ENCODE measurements around the gene GM2A.

The GM2A gene

DNA sequence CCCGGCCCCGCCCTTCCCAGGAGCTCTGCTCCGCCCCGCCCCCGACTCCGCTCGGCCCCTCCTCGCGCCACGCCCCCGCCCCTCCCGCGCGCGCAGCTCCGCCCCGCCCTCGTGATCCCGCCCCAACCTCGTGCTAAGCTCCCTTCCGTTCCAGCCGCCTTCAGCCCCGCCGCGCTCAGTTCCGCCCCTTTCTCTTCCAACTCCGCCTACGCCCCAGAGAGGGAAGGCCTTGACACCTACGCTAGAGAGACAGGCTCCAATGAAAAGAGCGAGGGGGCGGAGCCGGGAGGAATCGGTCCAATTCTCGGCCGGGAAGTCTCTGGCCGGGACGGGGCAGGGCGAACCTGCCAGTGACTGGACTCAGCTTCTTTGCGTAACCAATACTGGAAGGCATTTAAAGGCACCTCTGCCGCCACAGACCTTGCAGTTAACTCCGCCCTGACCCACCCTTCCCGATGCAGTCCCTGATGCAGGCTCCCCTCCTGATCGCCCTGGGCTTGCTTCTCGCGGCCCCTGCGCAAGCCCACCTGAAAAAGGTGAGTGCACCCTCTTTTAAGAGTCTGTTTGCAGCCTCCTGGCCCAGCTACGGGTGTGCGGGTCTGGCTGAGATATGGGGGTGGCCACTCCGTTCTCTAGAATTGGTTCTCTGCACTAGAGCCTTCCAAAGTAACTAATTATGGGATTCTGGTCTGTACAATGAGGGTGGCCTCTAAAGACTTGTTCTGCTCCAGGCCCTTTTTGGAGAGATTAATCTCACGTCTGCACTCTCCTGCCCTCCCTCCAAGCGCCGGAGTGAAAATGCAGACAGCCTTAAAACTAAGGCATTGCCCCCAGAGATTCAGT is at the start of gene GM2A:
GM2A (plus strand) TSS at position 424 of the 843 bp plus-strand sequence; CDS start at position 456, 32 bp downstream.
- peak; percentile 99 for DNase-seq

DNA sequence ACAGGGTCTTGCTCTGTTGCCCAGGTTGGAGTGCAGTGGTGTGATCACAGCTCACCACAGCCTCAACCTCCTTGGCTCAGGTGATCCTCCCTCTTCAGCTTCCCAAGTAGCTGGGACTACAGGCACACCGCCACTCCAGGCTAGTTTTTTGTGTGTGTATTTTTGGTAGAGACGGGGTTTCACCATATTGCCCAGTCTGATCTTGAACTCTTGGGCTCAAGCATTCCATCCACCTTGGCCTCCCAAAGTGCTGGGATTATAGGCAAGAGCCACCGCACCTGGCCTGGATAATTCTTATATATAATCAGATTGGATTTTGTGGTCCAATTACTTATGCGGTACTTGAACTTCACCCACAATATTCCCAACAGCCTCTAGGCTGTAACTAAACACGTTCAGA is 48.9 kb upstream of the GM2A start:
- no peak for DNase-seq

DNA sequence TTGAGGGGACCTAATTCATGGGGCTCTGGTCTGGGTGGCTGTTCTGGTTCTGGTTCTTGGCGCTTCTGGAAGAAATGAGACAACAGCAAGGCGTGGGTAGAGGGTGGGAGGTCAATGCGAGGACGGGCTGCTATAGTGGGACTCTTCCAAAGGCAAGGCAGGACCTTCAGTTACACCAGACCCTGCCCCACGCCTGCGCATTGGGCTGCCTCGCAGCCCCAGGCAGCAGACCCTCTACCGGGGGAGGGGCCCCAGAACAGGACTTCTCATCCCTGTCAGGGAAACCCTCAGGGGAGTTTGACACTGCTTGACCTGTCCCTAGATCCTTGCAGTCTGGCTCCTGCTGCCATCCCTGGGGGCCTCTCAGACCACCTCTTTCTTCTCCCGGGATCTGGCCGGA is 47.6 kb upstream of the GM2A start:
- DNase-seq = no peak

DNA sequence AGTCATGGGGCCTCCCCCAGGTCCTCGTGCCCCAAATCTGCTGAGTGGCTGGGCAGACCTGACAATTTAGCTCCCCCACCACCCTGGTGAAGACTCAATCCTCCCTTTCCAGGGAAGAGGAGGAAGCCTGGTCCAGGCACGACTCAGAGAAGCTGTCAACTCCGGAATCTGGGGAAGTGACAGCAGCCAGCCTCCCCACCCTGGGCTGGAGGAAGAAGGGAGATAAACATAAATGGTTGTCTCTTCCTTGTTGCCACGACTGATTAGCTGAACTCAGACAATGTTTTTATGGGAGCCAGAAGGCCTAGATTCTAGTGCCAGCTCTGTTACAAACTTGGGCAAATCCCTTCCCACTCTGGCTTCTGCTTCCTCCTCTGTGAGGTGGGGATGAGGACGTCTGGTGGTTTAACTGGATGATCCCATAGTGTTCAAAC is 44.5 kb upstream of the GM2A start:
- no peak for DNase-seq

DNA sequence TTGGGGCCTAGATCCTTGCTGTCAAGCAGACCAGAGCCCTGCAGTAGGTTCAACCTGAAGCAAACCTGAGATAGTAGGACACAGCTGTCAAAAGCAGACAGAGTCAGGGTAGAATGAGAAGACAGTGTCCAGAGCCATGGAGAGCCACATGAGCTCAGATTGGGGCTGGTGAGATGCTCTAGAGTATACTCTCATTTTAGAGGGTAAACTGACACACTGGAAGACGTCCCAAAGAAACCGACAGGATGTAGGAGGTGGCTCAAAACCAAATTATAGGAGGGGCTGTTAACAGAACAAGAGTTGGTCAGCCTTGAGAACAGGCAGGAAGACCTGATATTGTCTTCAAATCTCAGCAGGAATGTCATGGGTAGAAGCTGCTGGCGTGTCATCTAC is 40.6 kb upstream of the GM2A start:
- DNase-seq = no peak

DNA sequence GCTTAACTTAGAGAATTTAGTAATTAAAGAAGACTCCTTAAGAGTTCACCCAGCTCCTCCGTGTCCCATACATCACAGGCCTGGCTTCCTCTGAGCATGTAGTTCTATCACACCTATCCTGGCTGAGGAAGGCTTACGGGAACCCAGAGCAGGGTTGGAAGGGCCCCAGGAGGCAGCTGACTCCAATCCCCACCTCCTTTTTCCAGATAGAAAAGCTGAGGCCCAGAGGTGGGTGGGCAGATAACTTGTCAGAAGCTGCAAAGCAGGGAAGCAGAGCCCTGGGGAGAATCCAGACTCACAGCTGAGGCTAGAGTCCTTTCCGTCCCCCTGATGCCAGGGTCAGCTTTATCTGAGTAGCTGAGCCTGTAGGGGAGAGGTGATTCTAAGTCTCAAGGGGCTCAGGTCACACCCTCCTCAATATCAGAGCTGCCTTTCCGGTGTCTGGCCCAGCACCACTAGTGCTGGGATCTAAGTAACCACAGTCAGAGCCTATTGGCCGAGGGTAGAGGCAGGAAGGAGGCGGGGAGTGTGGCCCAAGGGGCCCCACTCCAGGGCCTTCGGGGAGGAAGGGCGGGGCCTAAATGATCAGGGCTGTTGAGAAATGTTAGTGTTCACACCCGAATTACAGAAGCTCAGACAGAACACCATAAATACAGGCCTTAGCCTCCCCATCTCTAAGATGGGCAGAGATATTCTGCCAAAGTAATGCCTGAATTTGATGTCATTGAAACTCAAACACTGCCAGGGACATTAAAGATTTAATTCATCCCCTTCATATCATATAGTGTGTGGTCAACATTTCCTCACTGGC is 39.0 kb upstream of the GM2A start:
- peak; percentile 55 for DNase-seq

DNA sequence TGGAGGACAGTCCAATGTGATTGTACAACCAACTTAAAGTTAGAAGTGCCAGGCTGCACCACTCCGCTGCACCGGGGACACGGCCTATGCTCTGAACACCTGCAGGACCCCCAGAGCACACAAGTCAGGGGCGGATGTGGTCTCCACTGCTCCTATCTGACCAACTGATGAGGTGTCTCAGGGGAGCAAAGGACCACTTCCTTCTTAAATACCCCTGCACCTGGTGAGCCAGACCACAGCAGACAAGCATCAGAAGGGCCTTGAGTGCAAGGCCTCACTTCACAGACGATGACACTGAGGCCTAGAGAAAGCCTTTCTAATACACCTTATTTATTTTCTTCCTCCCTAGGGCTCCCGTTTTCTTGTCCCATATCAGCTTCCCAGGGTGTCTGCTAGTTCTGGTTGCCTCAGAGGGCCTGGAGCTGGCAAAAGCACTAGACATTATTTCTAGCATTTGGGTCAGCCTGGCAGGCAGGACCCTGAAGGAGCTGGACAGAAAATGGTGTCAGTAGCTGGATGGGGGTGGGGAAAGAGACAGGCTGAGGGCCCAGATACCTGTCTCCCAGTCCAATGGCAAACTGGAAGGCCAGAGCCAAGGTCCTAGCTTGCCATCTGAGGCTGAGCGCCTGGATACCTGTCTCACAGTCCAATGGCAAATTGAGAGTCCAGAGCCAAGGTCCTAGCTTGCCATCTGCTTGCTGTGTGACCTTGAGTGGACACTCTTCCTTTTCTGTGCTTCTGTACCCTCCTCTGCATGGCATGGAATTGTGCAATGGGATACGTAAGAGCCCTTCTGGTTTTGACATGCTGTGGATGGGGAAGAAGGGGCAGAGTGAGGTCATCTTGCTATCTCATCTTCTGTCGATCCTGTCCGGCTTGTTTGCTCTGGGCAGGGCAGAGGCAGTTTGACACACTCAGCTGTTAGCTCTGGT is 38.1 kb upstream of the GM2A start:
- DNase-seq = no peak

DNA sequence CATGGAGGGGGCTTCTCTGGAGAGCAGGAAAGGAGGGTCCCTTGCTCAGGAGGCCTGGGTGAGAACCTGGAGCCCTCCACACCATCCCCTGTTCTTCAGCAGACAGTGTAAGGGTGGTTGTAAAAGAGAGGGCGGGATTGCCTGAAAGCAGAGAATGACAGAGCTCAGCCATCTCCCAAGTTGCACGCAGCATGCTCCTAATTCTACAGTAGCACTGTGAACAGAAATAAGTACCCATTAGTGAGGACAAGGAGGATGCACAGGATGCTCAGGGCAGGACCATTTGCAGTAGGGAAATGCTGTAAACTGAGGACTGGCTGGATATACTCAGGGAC is 37.5 kb upstream of the GM2A start:
- DNase-seq = no peak

DNA sequence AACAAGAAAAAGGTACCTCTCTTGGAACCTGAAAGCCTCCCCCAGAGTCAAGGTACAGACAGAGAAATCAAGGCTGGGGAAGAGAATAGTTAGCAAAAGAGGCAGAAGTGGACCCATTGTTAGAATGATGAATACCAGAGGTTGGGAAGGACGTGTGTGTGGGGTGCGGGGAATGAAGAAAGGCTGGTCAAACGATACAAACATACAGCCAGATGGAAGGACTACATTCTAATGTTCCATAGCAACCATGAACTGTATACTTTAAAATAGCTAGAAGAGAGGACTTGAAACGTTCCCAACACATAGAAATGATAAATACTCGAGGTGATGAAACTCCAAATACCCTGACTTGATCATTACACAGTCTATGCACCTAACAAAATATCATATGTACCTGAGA is 36.2 kb upstream of the GM2A start:
- no peak for DNase-seq

DNA sequence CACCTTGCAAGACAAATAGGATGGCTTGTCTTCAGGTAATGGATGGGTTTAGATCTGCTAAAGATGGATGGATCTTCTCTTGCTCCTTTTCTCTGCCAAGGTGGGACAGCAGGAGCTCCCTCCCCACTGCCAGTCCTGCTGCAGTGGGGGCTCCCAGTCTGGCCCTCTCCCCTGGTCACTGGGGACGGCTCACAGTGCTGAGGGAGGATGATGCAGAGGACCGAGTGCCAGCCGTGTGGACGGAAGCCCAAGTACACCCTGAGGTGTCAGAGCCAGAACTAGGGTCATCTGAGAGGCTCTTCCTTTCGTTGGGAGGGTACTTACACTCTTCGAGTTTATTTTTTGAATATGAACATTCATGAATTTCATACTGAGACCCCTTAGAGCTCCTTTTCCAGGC is 34.8 kb upstream of the GM2A start:
- DNase-seq = no peak

DNA sequence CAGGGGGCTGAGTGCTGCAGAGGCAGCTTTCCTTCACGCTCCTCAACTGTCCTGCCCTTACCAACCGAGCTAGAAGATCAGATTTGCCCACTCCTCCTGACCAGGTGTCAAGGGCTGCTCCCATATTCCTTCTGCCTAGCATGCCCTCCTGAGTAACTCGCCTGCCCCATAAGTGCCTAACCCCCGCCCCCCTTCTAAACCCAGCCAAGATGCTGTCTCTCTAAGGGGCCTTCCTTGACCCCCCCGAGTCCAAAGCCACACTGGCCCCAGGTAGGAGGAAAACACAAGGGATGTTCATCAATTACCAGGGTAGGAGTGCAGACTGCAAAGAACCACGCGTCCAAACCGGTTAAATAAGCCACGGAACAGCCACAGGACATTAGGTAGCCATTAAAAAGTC is 33.8 kb upstream of the GM2A start:
- DNase-seq = no peak

DNA sequence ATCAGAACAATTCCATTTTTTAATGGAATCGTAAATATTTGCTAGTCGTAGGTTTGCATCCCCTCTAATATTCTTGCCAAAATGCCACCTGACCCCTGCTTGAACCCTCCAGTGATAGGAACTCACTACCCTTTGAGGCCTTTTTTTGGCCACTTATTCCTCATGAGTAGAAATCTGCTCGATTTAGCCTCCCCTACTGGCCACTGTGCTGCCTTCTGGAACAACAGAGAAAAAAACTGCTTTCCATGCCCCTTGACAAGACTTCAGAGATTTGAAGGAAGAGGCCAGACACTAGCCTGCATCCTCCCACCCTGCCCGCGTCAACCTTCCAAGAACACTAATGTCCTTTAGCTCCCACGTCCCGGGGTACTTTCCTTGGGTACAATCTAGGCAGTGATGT is 33.2 kb upstream of the GM2A start:
- no peak for DNase-seq

DNA sequence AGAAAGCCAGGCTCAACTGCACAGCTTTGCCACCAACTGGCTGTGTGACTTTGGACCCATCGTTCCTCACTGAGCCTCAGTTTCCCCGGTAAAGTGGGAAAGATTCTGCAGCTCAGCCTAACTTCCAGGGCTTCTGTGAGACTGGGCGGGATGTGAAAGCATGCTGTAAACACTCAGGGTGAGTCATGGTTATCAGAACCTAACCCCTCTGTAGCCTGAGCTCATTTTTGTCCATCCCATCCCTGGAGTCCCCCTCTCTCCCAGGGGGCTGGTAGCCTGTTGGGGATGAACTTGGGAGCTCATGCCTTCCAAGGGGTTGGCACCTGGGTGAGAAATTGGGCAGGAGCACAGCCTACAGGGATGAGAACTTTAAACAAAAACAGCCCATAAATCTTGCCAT is 31.4 kb upstream of the GM2A start:
- DNase-seq = peak; percentile 9

DNA sequence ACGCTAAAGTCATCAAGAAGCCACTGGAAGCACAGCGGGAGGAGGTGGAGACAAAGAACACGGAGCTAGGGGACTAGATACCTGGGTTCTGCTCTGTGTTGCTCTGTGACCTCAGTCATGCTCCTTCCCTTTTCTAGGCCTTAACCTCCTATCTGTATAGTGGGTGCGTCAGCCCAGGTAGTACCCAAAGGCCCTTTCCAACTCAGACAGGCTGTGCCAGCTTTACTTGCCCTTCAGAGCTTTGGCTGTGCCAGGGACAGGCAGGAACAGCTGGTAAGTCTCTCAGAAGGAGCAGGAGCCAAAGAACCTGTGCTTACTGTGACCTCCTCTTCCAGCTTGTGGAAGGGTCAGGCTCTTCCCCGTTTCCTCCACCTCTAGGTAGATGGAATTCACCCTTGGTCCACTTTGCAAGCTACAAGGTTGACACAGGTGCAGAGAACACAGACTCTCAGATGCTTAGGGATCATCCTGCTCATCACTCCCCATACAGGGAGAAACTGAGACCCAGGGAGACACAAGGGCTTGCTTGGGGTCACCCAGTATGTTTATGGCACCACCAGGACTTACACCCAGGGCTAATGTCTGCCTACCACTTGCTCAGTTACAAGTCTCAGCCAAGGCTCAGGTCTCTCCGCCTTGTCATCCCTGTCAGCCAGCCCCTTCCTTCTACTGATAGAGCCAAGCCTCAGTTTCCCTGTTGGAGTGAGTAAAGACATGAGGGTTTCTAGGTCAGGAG is 30.8 kb upstream of the GM2A start:
- DNase-seq = no peak

DNA sequence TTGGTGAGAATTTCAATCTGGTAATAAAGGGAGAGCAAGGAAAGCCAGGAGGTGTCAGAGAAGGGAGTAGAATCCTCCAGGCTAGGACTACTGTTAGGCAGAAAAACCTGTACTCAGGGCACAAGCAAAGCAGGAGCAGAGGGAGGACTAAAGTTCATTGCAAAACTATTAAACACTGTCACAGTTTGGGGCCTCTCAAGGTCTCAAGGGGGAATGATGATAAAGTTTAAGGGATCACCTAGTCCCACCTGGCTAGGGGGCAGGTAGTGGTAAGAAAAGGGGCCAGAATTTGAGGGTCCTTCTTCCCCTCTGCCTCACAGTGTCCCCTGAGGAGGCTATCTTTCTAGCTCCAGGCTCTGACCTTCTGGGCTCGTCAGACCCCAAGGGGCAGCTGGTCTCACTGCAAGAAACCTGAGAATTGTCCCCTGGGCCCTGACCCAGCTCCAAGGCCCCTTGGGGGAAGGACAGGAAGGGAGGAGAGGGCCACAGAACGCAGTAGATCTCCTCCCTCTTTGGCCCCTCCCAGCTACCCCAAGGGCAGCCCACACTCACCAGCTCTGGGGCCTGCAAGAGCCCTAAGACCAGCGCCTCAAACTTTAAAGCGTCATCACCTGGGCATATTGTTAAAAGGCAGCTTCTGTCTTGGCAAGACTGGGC is 30.1 kb upstream of the GM2A start:
- DNase-seq = no peak

DNA sequence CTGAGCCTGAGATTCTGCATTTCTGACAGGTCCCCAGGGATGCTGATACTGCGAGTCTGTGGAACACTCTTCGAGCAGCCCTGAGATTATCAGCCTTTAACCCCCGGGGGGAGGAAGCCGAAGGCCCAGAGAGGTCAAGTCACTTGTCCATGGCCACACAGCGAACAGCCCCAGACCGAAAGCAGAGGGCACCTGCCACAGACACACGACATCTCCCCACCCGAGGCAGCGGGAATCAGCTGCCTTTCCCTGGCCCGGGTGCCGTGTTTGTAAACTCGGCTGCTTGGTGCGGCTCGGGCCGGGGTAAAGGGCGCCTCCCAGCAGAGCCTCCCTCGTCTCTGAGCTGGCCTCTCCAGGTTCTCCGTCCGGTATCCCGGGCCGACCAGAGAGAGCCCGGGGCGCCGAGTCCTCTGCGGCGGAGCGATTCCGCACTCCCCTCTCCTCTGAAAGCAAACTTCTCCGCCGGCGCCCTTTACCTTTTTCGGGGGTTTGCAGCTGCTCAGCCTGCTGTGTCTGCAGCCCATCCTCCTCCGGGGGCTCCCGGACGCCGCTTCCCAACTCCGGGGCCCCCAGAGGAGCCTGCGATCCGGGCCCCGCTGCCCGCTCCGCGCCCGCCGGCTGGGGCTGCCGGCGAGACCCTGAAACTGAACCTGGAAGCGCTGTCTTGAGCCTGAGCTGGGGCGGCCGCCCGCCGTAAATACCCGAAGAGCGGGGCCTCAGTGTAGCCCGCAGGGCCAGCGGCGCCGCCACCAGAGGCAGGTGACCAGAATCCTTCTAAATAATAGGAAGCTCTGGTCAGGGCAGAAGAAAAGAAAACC is 29.3 kb upstream of the GM2A start, which contains the start of gene CCDC69:
CCDC69 (minus strand) TSS at position 646 of the 818 bp plus-strand sequence; CDS start at position 524, 122 bp downstream.
- DNase-seq = peak; percentile 60

DNA sequence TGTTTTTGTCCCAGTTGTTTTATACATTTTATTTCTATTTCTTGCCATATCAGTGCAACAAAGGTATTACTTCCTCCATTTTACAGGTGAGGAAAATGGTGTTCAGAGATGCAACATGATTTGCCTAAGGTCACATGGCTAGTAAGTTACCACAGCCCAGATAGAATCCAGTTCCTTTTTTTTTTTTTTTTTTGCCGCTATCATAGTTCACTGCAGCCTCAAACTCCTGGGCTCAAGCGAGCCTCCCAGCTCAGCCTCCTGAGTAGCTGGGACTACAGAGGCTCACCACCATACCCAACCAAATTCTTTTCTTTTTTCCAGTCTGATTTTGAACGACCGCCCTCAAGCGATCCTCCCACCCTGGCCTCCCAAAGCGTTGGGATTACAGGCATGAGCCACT is 28.6 kb upstream of the GM2A start:
- DNase-seq = no peak

DNA sequence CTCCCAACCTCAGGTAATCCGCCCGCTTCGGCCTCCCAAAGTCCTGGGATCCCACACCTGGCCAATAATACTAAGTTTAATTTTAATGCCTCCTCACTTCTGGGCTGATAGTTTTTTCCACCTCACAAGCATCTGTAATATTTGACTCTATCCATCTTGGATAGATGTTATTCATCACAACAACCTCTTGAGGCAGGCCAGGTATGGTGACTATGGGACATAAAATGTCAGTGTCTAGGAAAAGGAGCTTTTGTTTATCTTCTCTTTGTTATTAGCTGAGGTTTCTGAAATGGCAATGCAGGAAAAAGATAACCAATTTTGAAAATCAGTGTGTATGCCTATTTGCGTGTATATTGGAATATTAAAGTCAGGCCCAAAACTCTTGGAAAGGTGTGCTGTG is 27.9 kb upstream of the GM2A start:
- DNase-seq = no peak

DNA sequence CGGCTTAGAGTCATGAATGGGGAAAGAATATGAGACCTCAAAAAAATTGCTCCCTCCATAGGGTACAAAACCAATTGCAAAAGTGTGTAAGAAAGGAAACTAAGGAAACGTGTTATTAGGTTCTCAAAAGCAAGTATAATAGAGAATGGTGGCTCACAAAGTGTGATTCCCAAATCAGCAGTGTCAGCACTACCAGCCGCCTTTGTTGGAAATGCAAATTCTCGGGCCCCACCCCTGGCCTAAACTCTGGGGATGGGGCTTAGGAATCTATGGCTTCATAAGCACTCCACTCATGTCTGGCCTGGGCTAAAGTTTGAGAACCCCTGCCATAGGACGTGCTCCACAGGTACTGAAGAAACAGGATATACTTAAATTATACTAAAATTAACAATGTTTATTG is 27.5 kb upstream of the GM2A start:
- DNase-seq = no peak

DNA sequence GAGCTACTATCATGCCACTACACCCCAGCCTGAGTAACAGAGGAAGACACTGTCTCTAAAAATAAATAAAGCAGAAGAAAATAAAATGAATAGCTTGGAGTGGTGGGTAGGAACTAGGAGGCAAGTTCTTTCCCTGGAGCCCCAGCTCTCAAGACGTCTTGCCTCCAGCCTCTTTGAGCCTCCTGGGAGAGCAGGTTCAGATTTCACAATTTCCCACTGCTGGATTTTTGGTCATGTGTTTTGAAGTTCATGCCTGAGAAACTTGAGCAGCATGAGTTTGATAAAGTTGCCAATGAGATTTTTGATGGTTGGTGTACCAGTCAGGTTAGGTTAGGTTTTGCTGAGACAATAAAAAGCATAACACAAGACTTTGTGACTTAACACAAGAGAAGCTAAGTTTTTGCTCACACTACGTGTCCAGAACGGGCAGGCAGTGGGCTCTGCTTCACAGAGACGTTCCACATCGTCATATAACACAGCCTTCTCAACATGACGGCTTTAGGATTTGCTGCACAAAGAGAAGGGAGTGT is 25.0 kb upstream of the GM2A start:
- no peak for DNase-seq

DNA sequence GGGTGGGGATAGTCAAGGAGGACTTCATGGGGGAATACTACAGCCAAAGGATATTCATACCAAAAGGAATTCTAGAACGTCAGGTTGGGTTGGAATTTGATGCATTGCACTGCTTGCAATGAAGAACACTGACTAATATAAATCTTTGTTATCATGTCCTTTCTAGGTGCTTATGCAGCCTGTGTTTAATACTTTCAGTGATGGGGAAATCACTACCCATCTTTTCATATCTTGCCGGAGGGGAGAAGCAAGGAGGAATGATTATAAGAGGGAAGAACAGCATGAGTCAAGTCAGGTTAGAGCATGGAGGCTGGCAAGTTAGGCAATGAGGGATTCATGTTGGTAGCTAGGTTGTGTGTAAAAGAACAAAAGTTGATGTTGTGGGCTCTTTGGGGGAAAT is 24.0 kb upstream of the GM2A start:
- no peak for DNase-seq

Data from fibroblast of skin of right quadriceps (primary cell).